K562 (cell line): ENCODE results near the gene SLC26A1. TPM values are rescaled to one million over a fixed set of nuclear protein-coding genes. Genes with fewer than 3 reads are reported as not detected.

Experiments used
- ATAC-seq: fragments of 200-7000 bp; cut with Tn5 transposase; 3 replicates; pipeline ENCODE4 v1.9.1; 2020; ENCODE audit warnings: moderate library complexity
- BruUV-seq: library from RNA; stranded (reverse); fragments of 400-500 nt; replicated peaks from 2 replicates; lab custom pipeline; 2021; lab: Mats Ljungman, UMichigan
- CTCF ChIA-PET: fragments of 300-600 bp; formaldehyde crosslinking; extraction: SDS; loops from one replicate; lab custom pipeline; 2021; ENCODE audit warnings: low intra/inter-chr PET ratio; lab: Yijun Ruan, JAX
- POLR2A ChIA-PET: fragments of 300-600, 350-650 bp; sonication (Branson Sonifier 250); formaldehyde crosslinking; extraction: SDS; loops from one replicate; lab custom pipeline; 2021; ENCODE audit warnings: antibody characterized with exemption, inconsistent platforms; lab: Yijun Ruan, JAX
- DNase-seq, 4 experiments: peaks; one replicate each; pipeline versions ENCODE4 v3.0.0 to v3.0.0-alpha.2; 2011 to 2018; ENCODE audit warnings: low spot score in 3 of 4, mixed read lengths in 3 of 4; ENCODE audit errors: extremely low read depth in 1 of 4
- FAIRE-seq: peaks from 2 replicates; lab custom pipeline; 2011; peaks lifted over from hg19 to GRCh38; lab: Jason Lieb, UNC
- H2AFZ ChIP-seq: 2 replicates; pipeline ENCODE4 v1.6.0; 2011; ENCODE audit warnings: low read depth, low read length, control low read depth, inconsistent platforms
- H3K27ac ChIP-seq: fragments of 200-600 bp; 3 replicates; pipeline ENCODE4 v1.8.0; 2011; ENCODE audit warnings: low read depth, mild to moderate bottlenecking, control low read depth, inconsistent platforms, low read length, moderate library complexity, mixed read lengths; ENCODE audit errors: extremely low read depth
- H3K27me3 ChIP-seq, 2 experiments: fragments of 300-600 bp in 1 of 2; 2 replicates in 1 of 2; 3 replicates in 1 of 2; pipeline versions ENCODE4 v1.6.0 to v1.8.0; 2011; ENCODE audit warnings: inconsistent platforms in 2 of 2, low read length in 2 of 2, mild to moderate bottlenecking in 1 of 2, mixed read lengths in 1 of 2, moderate library complexity in 1 of 2; ENCODE audit not compliant: control insufficient read depth in 2 of 2, insufficient read depth in 2 of 2
- H3K36me3 ChIP-seq: fragments of 300-600 bp; 3 replicates; pipeline ENCODE4 v1.8.0; 2011; ENCODE audit warnings: mild to moderate bottlenecking, low read length, inconsistent platforms; ENCODE audit not compliant: control insufficient read depth, insufficient read depth
- H3K4me1 ChIP-seq, 2 experiments: fragments of 200-600 bp in 1 of 2; replicated peaks in 1 of 2; 2 replicates in 1 of 2; 3 replicates in 1 of 2; pipeline versions ENCODE4 v1.5.1 to v1.8.0; 2011; ENCODE audit warnings: inconsistent platforms in 2 of 2, low read length in 2 of 2, mild to moderate bottlenecking in 1 of 2, mixed read lengths in 1 of 2, moderate library complexity in 1 of 2; ENCODE audit not compliant: control insufficient read depth in 2 of 2, insufficient read depth in 2 of 2
- H3K4me2 ChIP-seq: 2 replicates; pipeline ENCODE4 v1.6.1; 2011; ENCODE audit warnings: low read length, control low read depth, inconsistent platforms, mixed read lengths; ENCODE audit not compliant: insufficient read depth
- H3K4me3 ChIP-seq: fragments of 200-600 bp; sonication (generic), shearing (Covaris generic); 2 replicates; pipeline ENCODE4 v1.5.1; 2016; ENCODE audit warnings: control low read depth, inconsistent platforms
- H3K79me2 ChIP-seq: fragments of 200-600 bp; 3 replicates; pipeline ENCODE4 v1.8.0; 2011; ENCODE audit warnings: low read length, inconsistent platforms; ENCODE audit not compliant: control insufficient read depth, insufficient read depth
- H3K9ac ChIP-seq, 2 experiments: 2 replicates each; pipeline versions ENCODE4 v1.6.0 to v1.6.1; 2011; ENCODE audit warnings: low read depth in 2 of 2, low read length in 2 of 2, control low read depth in 1 of 2, inconsistent platforms in 1 of 2, mild to moderate bottlenecking in 1 of 2, mixed read lengths in 1 of 2; ENCODE audit not compliant: insufficient read depth in 1 of 2
- H3K9me1 ChIP-seq: one replicate; pipeline ENCODE4 v1.6.0; 2011; ENCODE audit warnings: inconsistent platforms, mild to moderate bottlenecking, low read length, moderate library complexity; ENCODE audit not compliant: control insufficient read depth, insufficient read depth
- H3K9me3 ChIP-seq: replicated peaks from 2 replicates; pipeline ENCODE4 v1.5.1; 2011; ENCODE audit warnings: low read depth, low read length, inconsistent platforms; ENCODE audit not compliant: control insufficient read depth, insufficient read depth
- H4K20me1 ChIP-seq: replicated peaks from 2 replicates; pipeline ENCODE4 v1.6.1; 2011; ENCODE audit warnings: low read length, inconsistent platforms, mixed read lengths; ENCODE audit not compliant: control insufficient read depth, insufficient read depth
- ESRRB ChIP-seq: fragments of 250-450 bp; sonication (Bioruptor Pico); IDR thresholded peaks from 2 replicates; pipeline ENCODE4 v1.5.0; 2020; ENCODE audit warnings: mild to moderate bottlenecking, moderate library complexity, borderline replicate concordance
- FOXK2 ChIP-seq, 2 experiments: fragments of 450-650 bp; IDR thresholded peaks in 1 of 2; conservative IDR thresholded peaks in 1 of 2; 2 replicates each; pipeline ENCODE4 v1.6.1; 2016; ENCODE audit warnings: low read depth in 2 of 2, mild to moderate bottlenecking in 1 of 2
- FOXM1 ChIP-seq, 2 experiments: fragments of 450-650 bp in 1 of 2; sonication (generic) in 1 of 2; formaldehyde crosslinking in 1 of 2; IDR thresholded peaks; 2 replicates each; pipeline versions ENCODE4 v1.6.1 to v1.9.0; 2017 to 2022; ENCODE audit warnings: low read depth in 2 of 2, mild to moderate bottlenecking in 2 of 2, missing genetic modification reagents in 1 of 2, moderate library complexity in 1 of 2
- GTF2F1 ChIP-seq: IDR thresholded peaks from 2 replicates; pipeline ENCODE4 v1.6.1; 2011; ENCODE audit warnings: low read depth, low read length, improper control_type of control experiment
- MCM3 ChIP-seq: fragments of 450-650 bp; IDR thresholded peaks from 2 replicates; pipeline ENCODE4 v1.6.1; 2016
- MTA3 ChIP-seq: fragments of 450-650 bp; formaldehyde crosslinking; IDR thresholded peaks from 2 replicates; pipeline ENCODE4 v1.6.1; 2017; ENCODE audit warnings: mild to moderate bottlenecking, borderline replicate concordance
- SPI1 ChIP-seq: IDR thresholded peaks from 2 replicates; pipeline ENCODE4 v1.6.1; 2011; ENCODE audit warnings: low read depth, low read length, control low read depth, borderline replicate concordance
- TBL1XR1 ChIP-seq, 2 experiments: IDR thresholded peaks; 2 replicates each; pipeline ENCODE4 v1.6.1; 2012; ENCODE audit warnings: improper control_type of control experiment in 2 of 2, low read length in 2 of 2, mild to moderate bottlenecking in 1 of 2
- WGBS: fragments of 100-300 bp; shearing (Covaris generic); methylation state at CpG from one replicate; pipeline ENCODE4 v1.1.6; 2016; ENCODE audit warnings: low coverage, mixed read lengths; ENCODE audit not compliant: insufficient coverage; ENCODE audit errors: missing lambda C conversion rate; 5-methylcytosine and 5-hydroxymethylcytosine counted together
- in situ Hi-C: fragments of 300-500 bp; cut with MboI; formaldehyde crosslinking; loops from 4 replicates; pipeline ENCODE4 v1.15.0; 2018; ENCODE audit warnings: inconsistent platforms, mixed read lengths
- intact Hi-C: fragments of 100-400 bp; cut with micrococcal nuclease; formaldehyde crosslinking; loops from 2 replicates; pipeline ENCODE4 v1.14.2; 2022
- polyA plus RNA-seq, 8 experiments: library from polyadenylated mRNA; depleted of rRNA in 4 of 8; stranded (reverse) in 5 of 8; unstranded in 3 of 8; fragments of >200 nt; fragmentation: Nextera tagmentation in 2 of 8; fragmentation: Illumina TruSeq in 1 of 8; extraction: Ambion mirVana in 2 of 8; extraction: Trizol in 1 of 8; gene quantifications; 2 replicates each; pipeline versions ENCODE4 v1.2.1 to v1.2.3, GENCODE V29; 2011 to 2014; ENCODE audit warnings: inconsistent platforms in 1 of 8, missing spikeins in 1 of 8
- total RNA-seq, 7 experiments: library from RNA; depleted of rRNA in 6 of 7; stranded (reverse); fragments of >200 nt in 6 of 7; fragmentation: Illumina TruSeq in 2 of 7; extraction: Trizol in 2 of 7; gene quantifications; 2 replicates each; pipeline versions ENCODE4 v1.2.1 to v1.2.3, GENCODE V29; 2011 to 2021; ENCODE audit warnings: low replicate concordance in 1 of 7

SLC26A1 gene
- total and polyA plus RNA-seq, 9 of the 15 experiments (the other 6 are each of a cell fraction or from before 2014, with no cell fraction given): 0.11 to 4.2 (median 0.95) TPM

GRCh38 chr4:957231-957580 is 36.0 kb downstream of the SLC26A1 start (continued):
- TF ChIP-seq GTF2F1 (no peak), MCM3 (no peak), FOXK2 (conservative IDR thresholded peaks at IDR 0.05 in 1 of 2, IDR thresholded peaks at IDR 0.05 in 1 of 2; ENCODE audit: low read depth in 2 of 2) (no peak), MTA3 (no peak)

- no peak for FAIRE-seq
- CTCF ChIA-PET: interaction anchor here (0.7 kb wide), 1 partner anchor 116 kb away, joined by 3 read pairs; no protein-coding TSS in a partner anchor
- TF ChIP-seq SPI1 (no peak), FOXM1 (IDR thresholded peaks at IDR 0.05; ENCODE audit: low read depth) (no peak), FOXM1 (CRISPR knock-in tag; IDR thresholded peaks at IDR 0.05; ENCODE audit: low read depth) (no peak), ESRRB (no peak), TBL1XR1 (IDR thresholded peaks at IDR 0.05; ENCODE audit: low read length in 2 of 2) (no peak)
Observed at GRCh38 chr4:956531-957230, 36.5 kb downstream of the SLC26A1 start.

More at GRCh38 chr4:956531-957230, 36.5 kb downstream of the SLC26A1 start:
- Histone ChIP-seq H3K9ac (no peak overlapping the region), H2AFZ (no peak overlapping the region), H3K27me3 (no peaks in the 10 kb centered on the region), H3K4me2 (no peak overlapping the region), H3K4me1 (peaks cover 0 to 37% of the 10 kb centered on the region in 2 experiments; a peak in 2 of 5 replicates), H3K79me2 (no peaks in the 10 kb centered on the region), H3K4me3 (no peak overlapping the region), H3K9me1 (no peaks in the 10 kb centered on the region), H3K36me3 (peaks cover 4% of the 10 kb centered on the region; the same call in 1 of the 3 replicates), H4K20me1 (no peaks in the 10 kb centered on the region), H3K27ac (no peak overlapping the region), H3K9me3 (no peaks in the 10 kb centered on the region)
- in situ Hi-C loops: no loop called here
- intact Hi-C loops: no loop called here
- POLR2A ChIA-PET: no interaction called here
- WGBS: 60% methylated on average over 12 of the region's 14 CpGs
- BruUV-seq: no TSS peak
- DNase-seq: no peak
- ATAC-seq: no peak
